ENCODE measurements around the gene MTA3.
"Not testable (repeated sequence)": the region's sequence is repeated elsewhere in the genome, so short reads cannot be mapped to it uniquely, and the experiment has no call there.

Gene MTA3

GRCh38 chr2:42567806-42568400, 529 bp upstream of the MTA3 start:
- peak; percentile 58 for DNase-seq

- DNase-seq = peak; percentile 43
Measured at GRCh38 chr2:42569116-42569711, 782 bp downstream of the MTA3 start.

GRCh38 chr2:42569883-42570282, 1.5 kb downstream of the MTA3 start:
- DNase-seq = no peak

GRCh38 chr2:42572297-42573081, 4.1 kb downstream of the MTA3 start:
- DNase-seq = no peak

GRCh38 chr2:42573256-42573655, 4.8 kb downstream of the MTA3 start:
- DNase-seq = no peak

GRCh38 chr2:42575458-42576064, 7.1 kb downstream of the MTA3 start:
- no peak for DNase-seq

- no peak for DNase-seq
Measured at GRCh38 chr2:42578621-42579020, 10.2 kb downstream of the MTA3 start.

GRCh38 chr2:42581257-42581656, 12.8 kb downstream of the MTA3 start:
- DNase-seq = no peak

GRCh38 chr2:42584628-42585027, 16.2 kb downstream of the MTA3 start:
- DNase-seq = not testable (repeated sequence)

GRCh38 chr2:42585779-42586178, 17.3 kb downstream of the MTA3 start:
- DNase-seq = no peak

- DNase-seq = no peak
Measured at GRCh38 chr2:42587526-42588117, 19.2 kb downstream of the MTA3 start.

GRCh38 chr2:42588121-42588520, 19.7 kb downstream of the MTA3 start:
- no peak for DNase-seq

GRCh38 chr2:42590176-42590575, 21.7 kb downstream of the MTA3 start:
- no peak for DNase-seq

GRCh38 chr2:42593282-42593681, 24.9 kb downstream of the MTA3 start:
- no peak for DNase-seq

- no peak for DNase-seq
Measured at GRCh38 chr2:42598656-42599055, 30.2 kb downstream of the MTA3 start.

GRCh38 chr2:42601076-42601475, 32.6 kb downstream of the MTA3 start:
- DNase-seq = no peak

- peak; percentile 71 for DNase-seq
Measured at GRCh38 chr2:42602218-42602875, 33.9 kb downstream of the MTA3 start.

GRCh38 chr2:42602876-42603219, 34.4 kb downstream of the MTA3 start:
- no peak for DNase-seq

GRCh38 chr2:42604341-42604867, 36.0 kb downstream of the MTA3 start:
- DNase-seq = not testable (repeated sequence)

- not testable (repeated sequence) for DNase-seq
Measured at GRCh38 chr2:42606166-42606565, 37.7 kb downstream of the MTA3 start.

- DNase-seq = no peak
Measured at GRCh38 chr2:42607101-42607637, 38.7 kb downstream of the MTA3 start.
